ENCODE results near the gene KDM4C. TPM values are rescaled to one million over a fixed set of nuclear protein-coding genes. Genes with fewer than 3 reads are reported as not detected.

KDM4C gene
- total RNA-seq, 5 donors from 2014 or later (not counting 1 experiment from before 2014, with no cell fraction given) = 66.4 to 107 (median 76.0) TPM

DNA sequence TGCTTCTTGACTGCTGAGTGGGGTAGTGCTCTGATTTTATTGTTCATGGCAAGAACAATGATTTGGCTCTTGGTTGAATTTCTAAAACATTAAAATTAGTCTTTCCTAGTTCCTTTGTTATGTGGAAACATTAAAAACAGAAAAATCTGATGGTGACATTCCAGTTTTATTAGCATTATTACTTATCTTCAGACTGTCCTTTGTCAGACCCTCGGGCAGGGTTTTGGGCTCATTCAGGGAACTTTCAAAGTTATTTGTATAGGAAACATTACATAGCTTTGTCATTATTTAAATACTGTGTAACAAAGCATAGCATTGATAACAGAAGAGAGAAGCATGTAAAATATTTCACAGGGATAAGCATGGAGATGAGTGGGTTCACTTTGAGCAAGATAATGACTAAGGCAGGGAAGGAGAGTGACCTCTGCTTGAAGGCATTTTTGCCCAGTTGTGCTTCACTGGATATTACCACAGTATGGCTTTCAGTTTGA is 119.9 kb downstream of the KDM4C start:
- no peak overlapping the region for H3K4me3 Mint-ChIP-seq
- ChIA-PET POLR2A (no interaction called here), CTCF (interaction anchor here in 1 of 2 donors (1.5 kb wide), 1 partner anchor 15 kb away, joined by 3 read pairs; no protein-coding TSS in a partner anchor)
- H3K4me3 ChIP-seq (ENCODE audit: control insufficient read depth in 1 of 2, extremely low read depth in 1 of 2, low read length in 1 of 2) = no peak overlapping the region
- H3K4me1 ChIP-seq (ENCODE audit: control insufficient read depth in 1 of 2, extremely low read depth in 1 of 2, insufficient read depth in 2 of 2, low read length in 2 of 2) = peaks cover 0 to 4% of the 10 kb centered on the region in 2 experiments
- H3K9me3 Mint-ChIP-seq = peaks cover 0 to 4% (median 0%) of the 10 kb centered on the region in 3 donors
- H3K27me3 ChIP-seq (replicated peaks in 1 of 2; ENCODE audit: control insufficient read depth in 2 of 2, extremely low read depth in 1 of 2, insufficient read depth in 2 of 2, low read length in 1 of 2) = no peaks in the 10 kb centered on the region
- peaks cover 2 to 8% of the 10 kb centered on the region in 2 donors for H3K36me3 ChIP-seq (ENCODE audit: control insufficient read depth in 2 of 2, extremely low read depth in 1 of 2, insufficient read depth in 1 of 2, low read length in 1 of 2)
- peaks cover 55 to 61% (median 58%) of the 10 kb centered on the region in 3 donors for H3K4me1 Mint-ChIP-seq
- no peaks in the 10 kb centered on the region for H3K9me3 ChIP-seq
- peaks cover 55% of the 10 kb centered on the region for H3K36me3 Mint-ChIP-seq
- no peaks in the 10 kb centered on the region for H3K27me3 Mint-ChIP-seq
- no CpG with 5 or more reads among the region's 1 CpG for WGBS (ENCODE audit: insufficient coverage)
- H3K27ac Mint-ChIP-seq = no peak overlapping the region
- no peak for ATAC-seq (replicated peaks in 1 of 4)
- H3K27ac ChIP-seq (ENCODE audit: low read length) = no peak overlapping the region
- DNase-seq = no peak

DNA sequence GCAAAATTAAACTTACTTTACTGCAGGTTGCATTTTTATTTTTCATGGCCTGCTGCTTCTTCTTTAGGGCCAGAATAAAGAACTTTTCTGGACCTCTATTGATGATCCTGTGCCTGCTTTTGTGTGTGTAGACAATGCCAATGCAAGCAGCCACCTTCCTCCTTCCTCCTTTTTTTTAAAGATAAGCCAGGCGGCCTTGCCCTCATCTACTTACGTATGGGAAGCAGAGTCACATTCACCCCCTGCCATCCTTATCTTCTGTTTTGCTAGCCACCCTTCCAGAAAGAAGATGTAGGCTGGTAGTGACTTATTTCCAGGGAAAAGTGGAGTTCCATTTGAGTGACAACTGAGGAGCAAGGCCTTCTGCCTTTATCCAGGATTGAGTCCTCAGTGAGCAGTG is 122.9 kb downstream of the KDM4C start:
- CTCF ChIA-PET = no interaction called here
- no peaks in the 10 kb centered on the region for H3K9me3 ChIP-seq
- peaks cover 0 to 3% of the 10 kb centered on the region in 2 experiments for H3K4me1 ChIP-seq (ENCODE audit: control insufficient read depth in 1 of 2, extremely low read depth in 1 of 2, insufficient read depth in 2 of 2, low read length in 2 of 2)
- H3K27me3 ChIP-seq (replicated peaks in 1 of 2; ENCODE audit: control insufficient read depth in 2 of 2, extremely low read depth in 1 of 2, insufficient read depth in 2 of 2, low read length in 1 of 2) = no peaks in the 10 kb centered on the region
- peaks cover 0 to 4% (median 0%) of the 10 kb centered on the region in 3 donors for H3K9me3 Mint-ChIP-seq
- WGBS (ENCODE audit: insufficient coverage) = no CpG with 5 or more reads among the region's 2 CpGs
- H3K27ac ChIP-seq (ENCODE audit: low read length) = no peak overlapping the region
- POLR2A ChIA-PET = no interaction called here
- ATAC-seq (replicated peaks in 1 of 4) = no peak
- H3K36me3 Mint-ChIP-seq = peaks cover 42% of the 10 kb centered on the region
- no peaks in the 10 kb centered on the region for H3K27me3 Mint-ChIP-seq
- H3K4me3 Mint-ChIP-seq = no peak overlapping the region
- H3K4me3 ChIP-seq (ENCODE audit: control insufficient read depth in 1 of 2, extremely low read depth in 1 of 2, low read length in 1 of 2) = no peak overlapping the region
- H3K4me1 Mint-ChIP-seq = peaks cover 40 to 62% (median 50%) of the 10 kb centered on the region in 3 donors
- H3K27ac Mint-ChIP-seq = no peak overlapping the region
- no peak for DNase-seq
- H3K36me3 ChIP-seq (ENCODE audit: control insufficient read depth in 2 of 2, extremely low read depth in 1 of 2, insufficient read depth in 1 of 2, low read length in 1 of 2) = peaks cover 2 to 8% of the 10 kb centered on the region in 2 donors

DNA sequence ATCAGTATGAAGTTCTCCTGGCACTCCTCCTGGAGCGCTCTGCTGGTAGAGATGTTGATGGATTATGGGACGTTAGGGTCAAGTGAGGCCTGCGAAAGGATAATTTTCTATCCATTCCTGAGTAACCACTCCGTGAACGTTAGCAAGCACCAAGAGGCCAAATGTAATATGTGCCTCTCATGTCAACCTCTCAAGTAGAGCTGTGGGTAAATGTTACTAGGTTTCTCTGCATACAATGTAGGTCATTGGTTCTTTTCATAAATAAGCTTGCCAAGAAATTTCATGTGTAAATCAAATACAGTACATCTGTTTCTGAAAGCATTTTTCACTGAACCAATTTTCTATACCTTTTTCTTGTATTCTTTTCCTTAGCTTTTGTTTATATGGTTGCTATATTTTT is 126.3 kb downstream of the KDM4C start:
- no peak overlapping the region for H3K4me3 Mint-ChIP-seq
- peaks cover 0 to 3% of the 10 kb centered on the region in 2 experiments for H3K4me1 ChIP-seq (ENCODE audit: control insufficient read depth in 1 of 2, extremely low read depth in 1 of 2, insufficient read depth in 2 of 2, low read length in 2 of 2)
- no peaks in the 10 kb centered on the region for H3K27me3 ChIP-seq (replicated peaks in 1 of 2; ENCODE audit: control insufficient read depth in 2 of 2, extremely low read depth in 1 of 2, insufficient read depth in 2 of 2, low read length in 1 of 2)
- CTCF ChIA-PET = no interaction called here
- no peaks in the 10 kb centered on the region for H3K27me3 Mint-ChIP-seq
- ATAC-seq (replicated peaks in 1 of 4) = no peak
- H3K9me3 Mint-ChIP-seq = no peaks in the 10 kb centered on the region
- H3K4me3 ChIP-seq (ENCODE audit: control insufficient read depth in 1 of 2, extremely low read depth in 1 of 2, low read length in 1 of 2) = no peak overlapping the region
- no peak overlapping the region for H3K27ac Mint-ChIP-seq
- no peak overlapping the region for H3K27ac ChIP-seq (ENCODE audit: low read length)
- 92% methylated on average over 2 of the region's 5 CpGs for WGBS (ENCODE audit: insufficient coverage)
- peaks cover 42% of the 10 kb centered on the region for H3K36me3 Mint-ChIP-seq
- DNase-seq = no peak
- H3K4me1 Mint-ChIP-seq = peaks cover 23 to 49% (median 31%) of the 10 kb centered on the region in 3 donors
- H3K36me3 ChIP-seq (ENCODE audit: control insufficient read depth in 2 of 2, extremely low read depth in 1 of 2, insufficient read depth in 1 of 2, low read length in 1 of 2) = peaks cover 8 to 15% of the 10 kb centered on the region in 2 donors
- H3K9me3 ChIP-seq = no peaks in the 10 kb centered on the region
- POLR2A ChIA-PET = interaction anchor here in 1 of 2 donors (0.5 kb wide), 1 partner anchor 915 kb away, joined by 5 read pairs; no protein-coding TSS in a partner anchor

DNA sequence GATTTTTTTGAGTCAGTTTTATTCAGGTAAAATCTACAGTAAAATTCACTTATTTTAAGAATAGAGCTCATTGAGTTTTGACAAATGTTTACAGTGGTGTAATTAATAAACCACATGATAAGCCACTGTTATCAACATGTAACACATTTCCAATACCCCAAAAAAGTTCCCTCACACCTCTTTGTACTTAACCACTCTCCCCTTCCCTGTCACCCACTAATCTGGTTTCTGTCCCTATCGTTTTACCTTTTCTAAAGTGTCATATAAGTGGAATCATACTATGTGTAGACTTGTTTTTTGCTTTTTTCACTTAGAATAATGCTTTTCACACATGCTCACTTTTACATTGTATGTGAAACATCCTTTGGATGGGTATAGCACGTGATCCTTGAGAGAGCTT is 127.2 kb downstream of the KDM4C start:
- Histone ChIP-seq H3K27ac (ENCODE audit: low read length) (no peak overlapping the region), H3K9me3 (no peaks in the 10 kb centered on the region), H3K36me3 (ENCODE audit: control insufficient read depth in 2 of 2, extremely low read depth in 1 of 2, insufficient read depth in 1 of 2, low read length in 1 of 2) (peaks cover 8 to 23% of the 10 kb centered on the region in 2 donors), H3K4me3 (ENCODE audit: control insufficient read depth in 1 of 2, extremely low read depth in 1 of 2, low read length in 1 of 2) (no peak overlapping the region), H3K4me1 (ENCODE audit: control insufficient read depth in 1 of 2, extremely low read depth in 1 of 2, insufficient read depth in 2 of 2, low read length in 2 of 2) (peaks cover 0 to 3% of the 10 kb centered on the region in 2 experiments), H3K27me3 (replicated peaks in 1 of 2; ENCODE audit: control insufficient read depth in 2 of 2, extremely low read depth in 1 of 2, insufficient read depth in 2 of 2, low read length in 1 of 2) (no peaks in the 10 kb centered on the region)
- Mint-ChIP-seq H3K27ac (no peak overlapping the region), H3K4me1 (peaks cover 29 to 56% (median 34%) of the 10 kb centered on the region in 3 donors), H3K4me3 (no peak overlapping the region), H3K9me3 (no peaks in the 10 kb centered on the region), H3K27me3 (no peaks in the 10 kb centered on the region), H3K36me3 (peaks cover 51% of the 10 kb centered on the region)
- no CpG with 5 or more reads among the region's 2 CpGs for WGBS (ENCODE audit: insufficient coverage)
- CTCF ChIA-PET = interaction anchor here (0.6 to 0.7 kb wide), 3 partner anchors 26 to 168 kb away, joined by 4 to 6 read pairs (median 4); no protein-coding TSS in a partner anchor
- POLR2A ChIA-PET = interaction anchor here in 1 of 2 donors (0.6 kb wide), 1 partner anchor 243 kb away, joined by 4 read pairs; no protein-coding TSS in a partner anchor
- no peak for DNase-seq
- ATAC-seq (replicated peaks in 1 of 4) = no peak

DNA sequence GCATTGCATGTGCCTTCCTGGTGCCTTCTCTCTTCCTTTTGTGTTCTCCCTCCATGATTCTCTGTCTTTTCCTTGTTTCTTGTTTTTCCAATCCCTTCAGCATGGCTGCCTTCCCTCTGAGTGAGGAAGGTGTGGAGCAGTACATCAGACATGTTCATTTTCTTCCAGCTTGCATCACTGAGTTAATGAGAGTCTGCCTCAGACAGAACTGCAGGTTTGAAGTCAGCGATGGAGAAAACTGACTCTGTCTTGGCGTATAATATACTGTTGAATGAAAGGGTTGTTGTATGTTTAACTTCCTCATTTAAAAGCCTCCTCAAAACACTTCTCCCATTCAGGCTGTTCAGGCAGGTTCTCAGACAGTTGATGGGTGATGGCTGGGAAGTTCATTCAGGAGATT is 129.3 kb downstream of the KDM4C start:
- H3K27me3 ChIP-seq (replicated peaks in 1 of 2; ENCODE audit: control insufficient read depth in 2 of 2, extremely low read depth in 1 of 2, insufficient read depth in 2 of 2, low read length in 1 of 2) = no peaks in the 10 kb centered on the region
- ATAC-seq (replicated peaks in 1 of 4) (no peak), DNase-seq (no peak)
- CTCF ChIA-PET = no interaction called here
- Mint-ChIP-seq H3K4me1 (peaks cover 38 to 60% (median 41%) of the 10 kb centered on the region in 3 donors), H3K36me3 (peaks cover 52% of the 10 kb centered on the region), H3K9me3 (no peaks in the 10 kb centered on the region), H3K27ac (no peak overlapping the region), H3K27me3 (no peaks in the 10 kb centered on the region), H3K4me3 (no peak overlapping the region)
- POLR2A ChIA-PET = no interaction called here
- H3K9me3 ChIP-seq = no peaks in the 10 kb centered on the region
- peaks cover 0 to 3% of the 10 kb centered on the region in 2 experiments for H3K4me1 ChIP-seq (ENCODE audit: control insufficient read depth in 1 of 2, extremely low read depth in 1 of 2, insufficient read depth in 2 of 2, low read length in 2 of 2)
- WGBS (ENCODE audit: insufficient coverage) = no CpG with 5 or more reads among the region's 2 CpGs
- H3K27ac ChIP-seq (ENCODE audit: low read length) = no peak overlapping the region
- no peak overlapping the region for H3K4me3 ChIP-seq (ENCODE audit: control insufficient read depth in 1 of 2, extremely low read depth in 1 of 2, low read length in 1 of 2)
- H3K36me3 ChIP-seq (ENCODE audit: control insufficient read depth in 2 of 2, extremely low read depth in 1 of 2, insufficient read depth in 1 of 2, low read length in 1 of 2) = peaks cover 0 to 25% of the 10 kb centered on the region in 2 donors

DNA sequence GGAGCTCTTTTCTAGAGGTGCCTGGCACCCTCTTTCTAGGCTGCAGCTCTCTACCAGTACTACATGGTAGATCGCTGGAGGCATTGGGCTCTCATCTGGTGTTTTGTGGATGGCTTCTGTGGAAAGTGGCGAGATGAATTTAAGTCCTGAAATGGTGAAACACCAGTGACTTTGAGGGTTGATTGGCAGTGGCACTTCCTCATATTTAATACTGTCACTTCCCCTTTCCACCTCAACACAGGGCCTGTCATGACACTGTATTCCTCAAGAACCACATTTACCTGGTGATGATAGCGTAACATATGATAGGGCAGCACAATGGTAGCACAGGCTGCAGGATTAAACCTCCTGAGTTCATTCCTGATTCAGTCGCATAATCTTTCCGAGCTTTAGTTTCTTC is 132.1 kb downstream of the KDM4C start:
- Histone ChIP-seq H3K4me1 (ENCODE audit: control insufficient read depth in 1 of 2, extremely low read depth in 1 of 2, insufficient read depth in 2 of 2, low read length in 2 of 2) (peaks cover 4 to 8% of the 10 kb centered on the region in 2 experiments), H3K4me3 (ENCODE audit: control insufficient read depth in 1 of 2, extremely low read depth in 1 of 2, low read length in 1 of 2) (no peak overlapping the region), H3K27me3 (replicated peaks in 1 of 2; ENCODE audit: control insufficient read depth in 2 of 2, extremely low read depth in 1 of 2, insufficient read depth in 2 of 2, low read length in 1 of 2) (no peaks in the 10 kb centered on the region), H3K9me3 (no peaks in the 10 kb centered on the region), H3K27ac (ENCODE audit: low read length) (no peak overlapping the region), H3K36me3 (ENCODE audit: control insufficient read depth in 2 of 2, extremely low read depth in 1 of 2, insufficient read depth in 1 of 2, low read length in 1 of 2) (peaks cover 0 to 34% of the 10 kb centered on the region in 2 donors)
- ATAC-seq (replicated peaks in 1 of 4) (no peak), DNase-seq (no peak)
- Mint-ChIP-seq H3K27ac (no peak overlapping the region), H3K4me3 (no peak overlapping the region), H3K36me3 (peaks cover 51% of the 10 kb centered on the region), H3K27me3 (no peaks in the 10 kb centered on the region), H3K9me3 (no peaks in the 10 kb centered on the region), H3K4me1 (peaks cover 43 to 51% (median 48%) of the 10 kb centered on the region in 3 donors)
- POLR2A ChIA-PET = no interaction called here
- CTCF ChIA-PET = interaction anchor here (0.6 to 1.5 kb wide), 3 partner anchors 14 to 235 kb away, joined by 3 read pairs; no protein-coding TSS in a partner anchor
- 80% methylated on average over 1 of the region's 5 CpGs for WGBS (ENCODE audit: insufficient coverage)

Measured in T-cell (primary cell).